IPS-NIHi11 (cell line): ENCODE results near the gene MRPS22.
"Not testable (repeated sequence)": the region's sequence is repeated elsewhere in the genome, so short reads cannot be mapped to it uniquely, and the experiment has no call there.

Experiments
- DNase-seq: peaks from one replicate; pipeline ENCODE4 v3.0.0; 2012; ENCODE audit warnings: mixed read lengths, low spot score

The MRPS22 gene

DNA sequence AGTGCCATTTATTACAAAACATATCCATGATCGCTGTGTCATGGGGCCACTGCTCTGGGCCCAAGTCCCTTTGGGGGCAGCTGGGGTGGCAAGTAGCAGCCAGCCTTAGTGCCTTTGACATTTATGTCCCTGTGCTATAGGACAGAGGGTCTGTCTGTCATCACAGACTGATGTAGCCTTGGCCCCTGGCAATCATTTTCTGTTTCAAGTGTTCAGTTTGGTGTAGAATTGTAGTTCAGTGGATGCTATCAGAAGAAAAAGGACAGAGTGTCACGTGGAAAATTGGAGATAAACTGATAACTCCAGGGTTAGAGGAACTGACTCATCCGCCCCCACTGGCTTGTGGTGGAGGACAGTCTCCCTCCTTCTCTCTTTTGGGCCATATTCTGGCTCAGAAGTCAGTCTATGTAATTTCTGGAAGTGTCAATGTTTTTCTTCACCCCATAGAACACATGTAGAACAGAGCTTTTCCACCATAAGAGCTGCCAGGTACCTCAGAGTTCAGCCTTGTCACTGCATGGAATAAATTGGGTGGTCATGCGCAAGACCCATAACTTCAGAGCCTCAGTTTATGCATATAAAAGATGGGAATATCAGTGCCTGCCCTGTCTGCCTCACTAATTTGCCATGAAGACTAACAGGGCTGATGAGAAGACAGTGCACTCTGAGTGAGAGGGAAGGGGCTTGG is 4.5 kb upstream of the MRPS22 start:
- DNase-seq: no peak

DNA sequence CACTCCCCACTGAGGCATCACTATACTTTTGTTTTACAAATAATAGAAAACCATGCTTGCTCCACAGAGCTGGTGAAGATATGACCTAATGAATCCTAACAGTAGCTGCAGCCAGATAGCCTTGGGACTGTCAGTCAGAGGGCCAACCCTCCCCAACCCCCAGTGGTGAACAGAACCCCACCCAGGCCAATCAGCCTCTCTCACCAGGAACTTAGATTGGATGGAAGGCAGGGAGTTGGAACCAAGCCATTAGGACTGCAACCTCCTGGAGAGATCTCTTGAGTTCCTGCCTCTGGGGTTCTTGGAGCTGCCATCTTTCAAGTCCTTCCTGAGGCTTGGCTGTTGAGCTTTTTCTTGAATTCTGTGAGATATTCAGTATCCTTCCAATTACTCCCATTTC is 3.0 kb upstream of the MRPS22 start:
- DNase-seq: no peak

DNA sequence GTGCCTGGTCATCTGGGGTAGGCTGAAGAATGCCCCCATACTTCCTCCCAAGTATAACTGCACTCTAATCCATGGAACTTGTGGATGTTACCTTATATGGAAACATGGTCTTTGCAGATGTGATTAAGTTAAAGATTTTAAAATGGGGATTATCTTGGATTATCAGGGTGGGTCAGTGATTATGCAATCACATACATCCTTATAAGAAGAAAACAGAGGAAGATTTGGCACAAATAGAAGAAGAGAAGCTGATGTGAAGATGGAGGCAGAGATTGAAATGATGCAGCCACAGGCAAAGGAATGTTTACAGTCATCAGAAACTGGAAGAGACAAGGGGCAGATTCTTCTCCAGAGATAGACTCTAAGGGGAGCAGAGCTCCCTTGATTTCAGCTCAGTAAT is 1.8 kb upstream of the MRPS22 start:
- no peak for DNase-seq

DNA sequence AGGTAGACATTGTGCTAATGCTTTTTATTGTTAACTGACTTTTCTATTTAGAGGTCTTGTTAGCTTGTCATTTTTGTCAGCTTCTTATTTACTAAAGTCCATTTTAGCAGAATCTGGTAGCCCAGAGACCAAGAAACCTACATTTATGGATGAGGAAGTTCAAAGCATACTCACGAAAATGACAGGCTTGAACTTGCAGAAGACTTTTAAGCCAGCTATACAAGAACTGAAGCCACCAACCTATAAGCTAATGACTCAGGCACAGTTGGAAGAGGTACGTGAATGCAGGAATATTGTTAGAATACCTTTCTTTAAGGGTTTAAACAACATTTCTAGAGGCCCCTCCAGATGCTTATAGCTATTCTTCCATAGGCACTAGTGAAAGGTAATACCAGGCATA is 3.0 kb downstream of the MRPS22 start:
- no peak for DNase-seq

DNA sequence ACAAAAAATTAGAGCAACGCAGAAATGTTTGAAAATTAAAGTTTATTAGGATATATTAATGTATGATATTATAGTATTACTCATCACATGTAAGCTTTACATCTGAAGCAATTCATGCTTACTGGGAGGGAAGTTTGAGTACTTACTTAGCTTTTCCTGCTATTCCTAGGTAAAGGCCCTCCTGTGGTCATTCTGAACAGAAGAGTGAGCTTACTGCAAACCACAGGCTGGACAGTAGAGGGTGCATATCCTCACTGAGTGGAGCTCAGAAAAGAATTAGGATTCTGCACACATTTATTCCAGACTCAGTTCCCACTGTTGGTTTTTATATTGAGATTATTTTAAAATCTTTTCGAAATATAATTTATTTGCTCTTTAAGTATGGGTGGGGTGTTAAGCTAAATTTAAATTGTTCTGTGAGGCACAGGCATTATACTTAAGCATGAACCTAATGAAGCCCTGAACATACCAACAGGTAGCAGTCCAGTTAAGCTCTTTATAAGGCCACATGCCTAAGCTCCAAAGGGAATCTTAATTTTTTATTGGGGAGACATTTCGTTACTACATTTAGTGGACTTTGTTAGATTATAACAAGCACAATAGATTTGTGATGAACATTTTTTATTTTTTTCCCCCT is 10.2 kb downstream of the MRPS22 start:
- peak; percentile 48 for DNase-seq

DNA sequence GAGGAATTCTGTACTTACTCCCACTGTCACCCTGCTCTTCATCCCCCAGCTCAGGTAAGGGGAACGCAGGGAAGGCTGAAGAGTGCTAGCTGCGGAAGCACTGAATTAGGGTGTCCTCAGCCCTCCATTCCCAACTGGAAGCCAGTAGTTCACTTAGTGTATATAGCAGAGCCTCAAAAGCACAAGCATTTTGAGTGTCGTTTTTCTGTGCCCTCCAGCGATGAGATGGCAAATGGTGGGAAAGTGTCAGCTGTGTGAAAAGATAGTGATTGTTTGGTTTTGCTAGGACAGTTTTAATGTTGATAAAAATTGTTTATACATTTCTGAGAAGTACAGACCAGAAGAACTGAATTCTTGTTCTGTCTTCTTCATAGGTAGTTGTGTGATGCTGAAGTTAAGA is 10.8 kb downstream of the MRPS22 start:
- DNase-seq: no peak

DNA sequence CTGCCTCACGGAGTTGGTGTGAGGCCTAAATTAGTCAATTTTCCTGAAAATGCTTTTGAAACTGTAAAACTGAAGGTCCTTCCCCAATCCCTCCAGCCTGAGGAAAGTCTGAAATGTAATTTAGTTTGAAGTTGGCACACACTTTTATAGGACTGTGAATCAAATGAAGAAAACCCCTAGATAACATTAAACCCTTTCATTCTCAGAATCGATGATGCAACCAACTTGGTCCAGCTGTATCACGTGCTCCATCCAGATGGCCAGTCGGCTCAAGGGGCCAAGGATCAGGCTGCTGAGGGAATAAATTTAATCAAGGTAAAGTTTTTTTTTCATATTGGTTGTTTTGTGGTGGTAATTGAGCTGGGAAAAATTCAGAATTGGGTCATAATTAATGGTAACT is 11.7 kb downstream of the MRPS22 start:
- no peak for DNase-seq

DNA sequence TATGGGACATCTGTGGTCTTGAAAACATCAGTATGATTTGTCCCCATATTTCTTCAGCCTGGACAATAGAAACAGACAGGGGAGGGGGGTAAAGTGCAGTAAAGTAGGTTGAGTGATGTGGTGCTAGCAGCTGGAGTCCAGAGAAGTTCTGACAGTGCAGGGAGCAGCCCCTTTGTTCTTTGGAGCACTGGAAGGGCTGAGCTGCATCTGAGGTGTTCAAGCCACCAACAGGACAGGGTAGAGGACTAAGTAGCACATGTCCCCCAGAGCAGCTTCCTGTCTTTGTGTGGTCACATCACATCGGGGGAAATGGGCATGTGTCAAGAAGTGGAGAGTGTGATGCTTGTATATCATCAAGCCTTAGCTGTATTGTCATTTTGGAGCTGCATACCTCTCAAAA is 12.1 kb downstream of the MRPS22 start:
- no peak for DNase-seq

DNA sequence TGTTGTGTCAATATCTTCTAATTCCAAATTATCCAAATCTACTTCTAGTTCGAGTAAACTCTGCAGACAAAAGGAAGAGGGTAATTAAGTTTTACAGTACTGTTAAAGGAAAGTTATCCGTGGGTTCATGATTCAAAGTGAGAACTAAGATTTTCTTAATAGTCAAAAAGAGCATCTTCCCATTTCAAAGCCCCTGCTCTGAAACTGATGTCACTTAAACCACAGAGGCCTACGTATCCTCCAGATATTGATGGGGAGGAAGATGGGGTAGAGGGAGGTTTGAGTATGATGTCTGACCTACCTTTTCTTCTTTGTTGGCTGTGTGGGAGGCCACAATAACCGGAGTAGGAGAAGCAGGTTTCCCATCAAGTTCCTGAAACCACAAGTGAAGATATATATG is 14.1 kb downstream of the MRPS22 start:
- no peak for DNase-seq

DNA sequence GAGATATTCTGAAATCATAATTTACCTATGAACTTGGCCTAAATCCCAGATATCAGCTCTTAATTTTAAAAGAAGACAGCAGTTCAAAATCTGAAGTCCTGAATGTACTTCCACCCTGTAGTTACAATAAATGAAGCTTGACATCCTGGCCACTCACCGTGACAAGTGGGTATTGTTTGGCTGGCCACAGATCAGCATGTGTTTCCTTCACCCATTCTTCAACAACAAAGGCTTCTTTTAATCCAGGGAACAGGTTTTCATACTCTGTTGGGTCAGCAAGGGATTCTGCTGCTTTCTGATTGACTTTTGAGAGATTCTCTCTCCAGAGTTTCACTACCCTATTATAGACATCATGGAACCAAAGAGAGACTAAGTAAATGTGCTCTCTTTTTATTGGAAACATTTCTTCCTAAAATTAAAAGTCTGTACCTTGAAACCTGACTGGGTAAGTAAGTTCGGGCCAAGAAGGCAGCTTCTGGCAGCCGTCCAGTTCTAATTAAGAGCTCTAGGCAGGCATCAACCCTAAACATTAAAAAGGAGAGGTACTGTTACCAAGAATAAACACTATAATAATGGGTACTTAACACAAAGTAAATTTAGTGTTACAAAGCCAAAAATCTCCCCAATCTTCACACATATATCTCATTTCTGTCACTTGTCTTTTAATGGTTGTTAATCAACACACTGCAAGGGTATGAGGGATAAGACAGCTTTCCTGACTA is 15.2 kb downstream of the MRPS22 start:
- DNase-seq: peak; percentile 46

DNA sequence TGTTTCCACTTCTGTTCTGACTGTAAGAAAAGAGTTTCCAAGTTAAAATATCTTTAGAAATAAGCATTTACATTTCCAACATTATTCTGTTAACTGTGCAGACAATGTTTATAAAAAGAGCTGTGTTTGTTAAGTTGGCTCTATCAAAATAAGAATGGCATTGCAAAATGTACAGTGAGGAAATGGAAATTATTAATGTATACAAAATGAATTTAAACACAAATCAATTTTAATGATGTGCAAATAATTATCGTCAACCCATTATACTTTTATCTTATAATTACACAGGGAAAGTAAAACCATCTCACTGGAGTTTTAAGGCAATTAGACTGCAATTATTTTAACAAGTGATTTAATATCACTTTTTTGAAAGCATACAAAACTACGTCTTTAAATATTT is 17.5 kb downstream of the MRPS22 start:
- DNase-seq: no peak

DNA sequence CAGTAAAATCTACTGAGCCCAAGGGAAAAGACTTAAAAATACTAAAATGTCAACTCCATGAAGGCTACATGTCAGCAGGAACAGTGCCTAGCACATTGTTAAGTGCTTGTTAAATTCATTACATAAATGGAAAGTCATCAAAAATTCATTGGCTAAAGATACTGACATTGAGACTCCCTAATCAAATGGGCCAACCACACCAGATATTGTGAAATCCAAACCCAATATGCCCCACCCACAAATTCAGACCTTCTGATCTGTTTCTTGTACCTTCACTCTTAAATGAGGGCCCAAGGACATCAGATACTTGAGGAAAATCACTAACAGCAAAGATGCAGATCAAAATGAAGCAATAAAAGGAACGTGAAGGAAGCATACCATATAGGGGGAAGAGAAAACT is 20.7 kb downstream of the MRPS22 start:
- no peak for DNase-seq

DNA sequence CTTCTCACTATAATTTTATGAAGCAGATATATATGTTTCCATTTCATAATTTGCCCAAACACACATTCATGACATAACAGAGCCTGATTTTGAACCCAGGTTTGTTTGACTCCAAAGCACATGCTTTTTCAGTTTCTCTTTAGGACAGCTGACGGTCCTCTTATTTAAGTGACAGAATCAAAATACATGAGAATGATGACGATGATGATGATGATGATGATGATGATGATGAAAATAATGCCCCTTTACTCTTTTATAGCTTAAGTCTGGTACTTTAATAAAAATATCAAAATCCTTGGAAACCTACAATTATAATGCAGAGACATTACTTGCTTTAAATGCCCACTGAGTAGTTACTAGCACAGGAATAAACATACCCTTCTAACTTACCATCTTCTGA is 30.3 kb downstream of the MRPS22 start:
- DNase-seq: no peak

DNA sequence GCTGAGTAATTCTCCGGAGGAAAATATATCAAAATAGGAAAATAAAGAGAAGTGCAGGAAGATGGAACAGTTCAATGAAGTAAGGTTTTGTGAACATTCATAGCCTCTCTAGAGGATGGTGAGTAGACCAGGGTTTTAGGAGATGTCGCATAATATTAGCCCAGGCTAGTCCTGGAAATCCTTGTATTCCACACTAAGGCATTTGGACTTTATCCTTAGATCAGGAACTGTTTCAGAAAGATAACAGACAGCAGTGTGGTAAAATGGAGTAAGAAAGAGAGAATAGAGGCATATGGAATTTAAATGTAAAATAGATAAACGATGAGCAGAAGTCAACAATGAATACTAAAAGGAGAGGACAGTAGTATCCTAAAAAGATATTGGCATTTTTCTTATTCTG is 33.6 kb downstream of the MRPS22 start:
- DNase-seq: no peak

DNA sequence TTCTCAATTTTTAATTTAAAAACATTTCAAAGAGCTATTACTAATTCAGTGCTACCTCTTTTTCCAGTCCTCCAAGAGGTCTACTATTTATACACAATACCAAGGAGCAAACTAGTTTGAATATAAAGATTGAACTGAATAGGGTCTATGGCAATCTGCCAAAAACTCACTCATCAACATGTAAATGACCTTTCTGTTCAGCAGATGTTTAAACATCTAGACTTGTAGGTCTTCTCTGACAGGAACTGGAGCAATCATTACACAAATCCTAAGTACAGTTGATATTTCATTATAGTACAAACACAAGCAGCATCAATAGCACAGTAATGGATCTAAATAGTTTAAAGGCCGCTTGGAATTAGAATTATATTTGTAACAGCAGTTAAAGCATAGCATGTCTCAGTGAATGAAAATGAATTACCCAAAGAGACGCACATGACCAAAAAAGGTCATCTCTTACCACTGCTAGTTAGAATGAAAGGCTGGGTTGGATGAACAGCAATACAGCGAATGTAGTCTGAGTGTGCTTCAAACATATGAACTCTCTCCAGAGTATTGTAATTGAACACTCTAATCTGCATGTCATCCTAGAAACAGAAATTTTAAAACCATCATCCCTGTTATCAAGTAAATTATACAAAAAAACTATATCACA is 34.9 kb downstream of the MRPS22 start:
- DNase-seq: no peak

DNA sequence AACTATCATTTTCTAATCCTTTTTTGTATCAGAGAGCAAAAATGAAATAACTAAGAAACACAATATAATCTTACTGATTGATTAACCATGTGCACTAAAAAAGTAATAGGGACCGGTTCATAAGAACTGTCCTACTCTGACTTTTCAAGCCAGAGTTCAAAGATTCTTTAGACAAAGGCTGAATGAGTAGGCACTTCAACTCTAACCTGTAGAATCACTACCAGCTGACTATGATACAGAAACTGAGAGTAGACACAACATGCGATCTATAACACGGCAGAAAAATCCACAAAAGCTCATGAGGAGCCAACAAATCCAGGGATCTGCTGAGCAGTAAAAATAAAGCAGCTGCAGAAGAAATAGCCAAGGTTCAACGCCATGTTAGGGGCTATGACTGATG is 36.8 kb downstream of the MRPS22 start:
- no peak for DNase-seq

DNA sequence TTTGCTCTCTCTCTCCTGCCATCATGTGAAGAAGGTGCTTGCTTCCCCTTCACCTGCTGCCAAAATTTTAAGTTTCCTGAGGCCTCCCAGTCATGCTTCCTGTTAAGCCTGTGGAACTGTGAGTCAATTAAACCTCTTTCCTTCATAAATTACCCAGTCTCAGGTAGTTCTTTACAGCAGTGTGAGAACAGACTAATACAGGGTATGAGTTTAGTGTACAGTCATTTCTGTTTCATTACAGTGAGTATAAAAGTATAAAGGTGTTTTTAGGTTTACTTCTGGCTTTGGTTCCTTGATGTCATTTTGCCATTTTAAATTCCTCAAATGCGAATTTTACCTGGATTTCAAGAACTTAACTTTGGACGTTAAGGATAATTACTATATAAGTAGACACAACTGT is 38.5 kb downstream of the MRPS22 start:
- DNase-seq: not testable (repeated sequence)

DNA sequence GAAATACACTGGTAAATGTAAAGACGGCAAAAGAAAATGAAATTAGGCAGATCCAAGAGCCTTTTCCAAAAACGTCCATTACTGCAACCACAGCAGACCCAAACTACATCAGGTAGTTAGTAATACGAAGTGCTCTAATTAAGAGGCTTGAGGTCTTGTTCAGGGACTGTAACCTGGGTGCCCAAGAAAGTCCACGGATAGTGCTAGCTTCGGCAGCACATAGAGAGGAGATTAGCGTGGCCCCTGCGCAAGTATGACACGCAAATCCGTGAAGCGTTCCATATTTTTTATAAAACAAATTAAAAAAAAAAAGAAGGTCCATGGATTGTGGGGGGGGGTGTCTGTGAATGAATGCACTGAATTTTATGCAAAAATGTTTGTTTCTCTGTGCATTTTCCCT is 44.3 kb downstream of the MRPS22 start:
- DNase-seq: no peak

DNA sequence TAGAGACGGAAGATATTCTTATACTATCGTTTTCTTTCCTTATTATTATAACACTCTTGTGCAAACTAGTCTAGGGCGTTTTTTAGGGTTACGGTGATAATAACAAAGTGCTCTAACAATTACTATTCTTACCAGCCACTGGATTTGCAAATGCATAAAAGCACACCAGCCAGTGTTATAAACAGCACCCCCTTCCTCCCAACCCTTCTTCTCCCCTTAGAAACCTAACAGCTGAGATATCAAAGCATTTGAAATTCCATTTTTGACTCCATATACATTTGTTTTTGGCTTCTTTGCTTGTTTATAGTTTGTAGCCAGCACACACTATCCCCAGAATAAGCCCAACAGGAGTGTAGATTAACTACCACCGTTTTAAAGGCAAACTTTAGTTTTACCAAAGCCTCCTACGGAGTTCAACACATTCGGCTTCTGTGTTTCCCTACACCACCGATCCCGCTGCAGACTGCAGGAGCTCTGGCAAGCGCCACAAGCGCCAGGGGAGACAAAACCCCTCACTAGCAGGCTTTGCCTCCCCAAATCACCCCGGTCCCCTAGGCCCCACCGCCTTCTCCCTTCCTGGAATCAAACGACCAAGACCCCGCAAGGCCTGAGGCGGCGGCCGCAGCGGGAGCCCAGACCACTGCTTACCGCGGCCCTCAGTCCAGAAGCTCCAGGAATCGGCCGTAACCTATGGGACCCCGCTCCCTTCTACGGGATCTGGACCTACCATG is 45.2 kb downstream of the MRPS22 start:
- DNase-seq: no peak

DNA sequence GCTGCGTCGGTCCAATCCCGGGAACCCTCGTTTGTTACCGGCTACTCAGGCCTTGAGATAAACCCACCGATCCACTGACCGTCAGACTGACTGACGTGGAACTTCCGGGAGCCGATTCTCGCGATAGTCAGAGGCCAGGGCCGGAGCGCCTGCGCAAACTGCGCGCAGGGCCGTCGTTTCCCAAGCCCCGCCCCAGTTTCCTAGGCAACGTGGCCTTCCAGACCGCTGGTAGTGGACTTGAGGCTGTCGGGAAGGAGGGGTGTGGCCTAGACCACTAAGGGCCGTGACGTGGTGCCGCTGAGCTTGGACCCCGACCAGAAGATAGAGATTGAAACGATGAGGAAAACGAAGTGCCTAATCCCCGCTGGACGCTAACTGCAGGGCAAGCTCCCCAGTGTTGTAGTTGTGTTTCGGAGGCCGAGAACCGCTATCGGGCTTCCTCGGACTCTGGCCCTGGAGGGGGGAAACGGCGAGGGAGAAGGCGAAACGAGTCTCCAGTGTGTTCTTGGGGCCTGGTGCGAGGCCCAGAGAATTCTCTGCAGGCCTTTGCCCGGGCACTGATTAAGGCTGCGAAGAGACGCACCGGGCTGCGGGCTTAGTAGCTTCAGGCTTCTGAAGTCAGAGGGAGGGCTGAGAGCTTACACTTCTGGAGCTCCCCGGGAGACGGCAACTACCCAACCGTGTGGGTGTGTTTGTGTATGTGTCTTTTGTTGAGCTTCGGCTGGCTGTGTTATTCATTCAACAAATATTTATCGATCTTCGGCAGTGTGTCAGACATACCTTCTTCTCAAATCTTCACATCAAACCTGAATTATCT is 45.9 kb downstream of the MRPS22 start, which contains the start of gene COPB2:
TSS of gene COPB2 (minus strand) at position 96 of the 817 bp plus-strand sequence. CDS start 97 bp downstream, outside the sequence.
- DNase-seq: peak; percentile 97

DNA sequence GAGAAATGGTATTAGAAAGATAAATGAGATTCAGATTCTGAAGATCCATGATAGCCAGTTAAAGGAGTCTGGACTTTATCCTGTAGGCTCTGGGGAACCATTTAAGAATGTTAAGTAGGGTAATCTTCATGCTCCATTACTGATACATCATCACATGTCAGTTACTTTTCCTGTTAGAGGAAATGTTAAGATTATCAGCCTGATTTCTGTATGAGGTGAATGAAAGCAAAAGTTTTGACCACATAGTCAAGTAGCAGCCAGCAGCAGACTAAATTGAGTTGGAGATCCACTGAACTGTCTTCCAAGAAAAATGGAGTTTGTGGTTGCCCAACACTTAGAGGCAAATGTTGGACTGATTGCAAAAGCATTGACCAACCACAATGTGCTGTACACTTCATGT is 50.3 kb downstream of the MRPS22 start:
- DNase-seq: no peak
